Effector memory CD4-positive, alpha-beta T cell (primary cell): ENCODE results near the gene COX7A1.
"Not testable (repeated sequence)": the region's sequence is repeated elsewhere in the genome, so short reads cannot be mapped to it uniquely, and the experiment has no call there.

Source experiments
- DNase-seq, 3 donors: peaks; one replicate each; pipeline ENCODE4 v3.0.0-alpha.2; 2020
- H3K27ac ChIP-seq: 2 replicates; pipeline ENCODE4 v1.7.0; 2013; ENCODE audit warnings: mild to moderate bottlenecking, low read length, moderate library complexity; ENCODE audit not compliant: insufficient read depth, poor library complexity, severe bottlenecking
- H3K27me3 ChIP-seq: replicated peaks from 2 replicates; pipeline ENCODE4 v1.7.0; 2013; ENCODE audit warnings: mild to moderate bottlenecking, low read length; ENCODE audit not compliant: insufficient read depth, control insufficient read depth, poor library complexity, severe bottlenecking
- H3K36me3 ChIP-seq: 2 replicates; pipeline ENCODE4 v1.7.0; 2013; ENCODE audit warnings: mild to moderate bottlenecking, low read length, moderate library complexity; ENCODE audit not compliant: control insufficient read depth, insufficient read depth
- H3K4me1 ChIP-seq: 2 replicates; pipeline ENCODE4 v1.7.0; 2013; ENCODE audit warnings: low read length, mild to moderate bottlenecking; ENCODE audit not compliant: control insufficient read depth, insufficient read depth, poor library complexity, severe bottlenecking
- H3K4me3 ChIP-seq: 2 replicates; pipeline ENCODE4 v1.7.0; 2013; ENCODE audit warnings: low read length, low read depth, mild to moderate bottlenecking; ENCODE audit not compliant: insufficient read depth, poor library complexity, severe bottlenecking
- H3K9me3 ChIP-seq: 2 replicates; pipeline ENCODE4 v1.7.0; 2013; ENCODE audit warnings: mild to moderate bottlenecking, low read length, moderate library complexity; ENCODE audit not compliant: control insufficient read depth

The COX7A1 gene

GRCh38 chr19:36142496-36142895 is 9.8 kb downstream of the COX7A1 start:
- Histone ChIP-seq H3K4me1 (peaks cover 5% of the 10 kb centered on the region), H3K4me3 (no peak overlapping the region), H3K36me3 (peaks cover 38% of the 10 kb centered on the region), H3K27ac (no peak overlapping the region), H3K27me3 (no peaks in the 10 kb centered on the region), H3K9me3 (no peaks in the 10 kb centered on the region)
- no peak for DNase-seq

GRCh38 chr19:36142046-36142445 is 10.2 kb downstream of the COX7A1 start:
- peaks cover 35% of the 10 kb centered on the region for H3K36me3 ChIP-seq
- peaks cover 5% of the 10 kb centered on the region for H3K4me1 ChIP-seq
- no peak for DNase-seq
- no peak overlapping the region for H3K4me3 ChIP-seq
- H3K27ac ChIP-seq, result no peak overlapping the region
- no peaks in the 10 kb centered on the region for H3K27me3 ChIP-seq
- no peaks in the 10 kb centered on the region for H3K9me3 ChIP-seq

- peaks cover 5% of the 10 kb centered on the region for H3K4me1 ChIP-seq
- peaks cover 27% of the 10 kb centered on the region for H3K36me3 ChIP-seq
- no peaks in the 10 kb centered on the region for H3K9me3 ChIP-seq
- H3K4me3 ChIP-seq, result peak overlapping the region; percentile 83
- no peaks in the 10 kb centered on the region for H3K27me3 ChIP-seq
- DNase-seq, result peak; percentile 86 to 89 (median 87)
- H3K27ac ChIP-seq, result peak overlapping the region; percentile 81
Observed at GRCh38 chr19:36141039-36141927, 11.0 kb downstream of the COX7A1 start.

GRCh38 chr19:36140304-36141038 is 11.8 kb downstream of the COX7A1 start:
- Histone ChIP-seq H3K27ac (peak overlapping the region; percentile 81), H3K4me3 (peak overlapping the region; percentile 83), H3K36me3 (peaks cover 19% of the 10 kb centered on the region), H3K4me1 (peaks cover 5% of the 10 kb centered on the region), H3K27me3 (no peaks in the 10 kb centered on the region), H3K9me3 (no peaks in the 10 kb centered on the region)
- peak in 2 of 3 donors; percentile 4 to 12 for DNase-seq

- Histone ChIP-seq H3K4me3 (peak within 1 kb of the TSS; percentile 83), H3K9me3 (no peaks in the 10 kb centered on the region), H3K4me1 (peaks cover 5% of the 10 kb centered on the region), H3K27ac (peak within 1 kb of the TSS; percentile 81), H3K27me3 (no peaks in the 10 kb centered on the region), H3K36me3 (peaks cover 15% of the 10 kb centered on the region)
- peak; percentile 84 to 87 (median 87) for DNase-seq
Observed at GRCh38 chr19:36139473-36140303, 12.6 kb downstream of the COX7A1 start, which contains the start of gene CAPNS1. Gene CAPNS1, plus strand, starts transcription at chr19:36140066. Its CDS starts 946 bp downstream, at chr19:36141012.

- H3K36me3 ChIP-seq, result peaks cover 15% of the 10 kb centered on the region
- H3K4me3 ChIP-seq, result peak overlapping the region; percentile 83
- no peak for DNase-seq
- H3K4me1 ChIP-seq, result peaks cover 5% of the 10 kb centered on the region
- H3K9me3 ChIP-seq, result no peaks in the 10 kb centered on the region
- H3K27ac ChIP-seq, result peak overlapping the region; percentile 81
- H3K27me3 ChIP-seq, result no peaks in the 10 kb centered on the region
Observed at GRCh38 chr19:36139120-36139472, 13.2 kb downstream of the COX7A1 start.

- no peak overlapping the region for H3K27ac ChIP-seq
- H3K4me1 ChIP-seq, result peaks cover 5% of the 10 kb centered on the region
- H3K4me3 ChIP-seq, result no peak overlapping the region
- H3K9me3 ChIP-seq, result no peaks in the 10 kb centered on the region
- H3K27me3 ChIP-seq, result no peaks in the 10 kb centered on the region
- no peak for DNase-seq
- H3K36me3 ChIP-seq, result peaks cover 4% of the 10 kb centered on the region
Observed at GRCh38 chr19:36136964-36137686, 15.1 kb downstream of the COX7A1 start.

GRCh38 chr19:36134867-36135266 is 17.4 kb downstream of the COX7A1 start:
- not testable (repeated sequence) for H3K36me3 ChIP-seq, H3K4me3 ChIP-seq, H3K27ac ChIP-seq, H3K9me3 ChIP-seq, H3K4me1 ChIP-seq, H3K27me3 ChIP-seq, DNase-seq

- not testable (repeated sequence) for H3K36me3 ChIP-seq, H3K9me3 ChIP-seq, H3K27me3 ChIP-seq, H3K4me3 ChIP-seq, H3K4me1 ChIP-seq, H3K27ac ChIP-seq
- peak in 1 of 3 donors; percentile 4 for DNase-seq
Observed at GRCh38 chr19:36131221-36131620, 21.0 kb downstream of the COX7A1 start.
